LNCAP (cell line): ENCODE measurements around the gene TCHP.

ENCODE experiments used
- CTCF ChIP-seq: fragments of 450-650 bp; IDR thresholded peaks from 2 replicates; pipeline ENCODE4 v1.5.1; 2017; ENCODE audit warnings: mild to moderate bottlenecking

Gene TCHP

GRCh38 chr12:109927622-109928021 lies 27.5 kb downstream of the TCHP start:
- peak; percentile 82 for TF ChIP-seq CTCF

DNA sequence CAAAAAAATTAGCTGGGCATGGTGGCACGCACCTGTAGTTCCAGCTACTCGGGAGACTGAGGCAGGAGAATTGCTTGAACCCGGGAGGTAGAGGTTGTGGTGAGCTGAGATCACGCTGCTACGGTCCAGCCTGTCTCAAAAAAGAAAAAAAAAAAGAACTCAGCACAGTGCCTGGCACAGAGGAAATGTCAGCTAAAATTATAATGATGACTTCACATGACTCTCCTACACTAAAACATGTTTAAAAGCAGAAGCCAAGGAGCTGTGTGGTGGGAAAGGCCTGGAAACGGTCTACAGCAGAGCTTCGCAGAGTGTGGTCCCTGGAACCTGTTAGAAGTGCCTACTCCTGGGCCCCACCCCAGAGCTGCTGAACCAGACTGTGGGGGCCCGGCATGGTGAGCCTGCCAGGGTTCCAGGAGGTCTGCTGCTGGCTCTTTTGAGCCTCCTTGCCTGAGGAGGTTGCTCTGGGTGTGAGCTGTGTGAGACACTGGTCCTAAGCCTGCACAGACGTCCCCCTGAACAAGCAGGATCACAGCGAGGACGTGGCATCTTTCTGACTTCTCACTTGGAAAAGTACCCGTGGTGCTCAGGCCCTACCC lies 28.1 kb downstream of the TCHP start:
- TF ChIP-seq CTCF = no peak

DNA sequence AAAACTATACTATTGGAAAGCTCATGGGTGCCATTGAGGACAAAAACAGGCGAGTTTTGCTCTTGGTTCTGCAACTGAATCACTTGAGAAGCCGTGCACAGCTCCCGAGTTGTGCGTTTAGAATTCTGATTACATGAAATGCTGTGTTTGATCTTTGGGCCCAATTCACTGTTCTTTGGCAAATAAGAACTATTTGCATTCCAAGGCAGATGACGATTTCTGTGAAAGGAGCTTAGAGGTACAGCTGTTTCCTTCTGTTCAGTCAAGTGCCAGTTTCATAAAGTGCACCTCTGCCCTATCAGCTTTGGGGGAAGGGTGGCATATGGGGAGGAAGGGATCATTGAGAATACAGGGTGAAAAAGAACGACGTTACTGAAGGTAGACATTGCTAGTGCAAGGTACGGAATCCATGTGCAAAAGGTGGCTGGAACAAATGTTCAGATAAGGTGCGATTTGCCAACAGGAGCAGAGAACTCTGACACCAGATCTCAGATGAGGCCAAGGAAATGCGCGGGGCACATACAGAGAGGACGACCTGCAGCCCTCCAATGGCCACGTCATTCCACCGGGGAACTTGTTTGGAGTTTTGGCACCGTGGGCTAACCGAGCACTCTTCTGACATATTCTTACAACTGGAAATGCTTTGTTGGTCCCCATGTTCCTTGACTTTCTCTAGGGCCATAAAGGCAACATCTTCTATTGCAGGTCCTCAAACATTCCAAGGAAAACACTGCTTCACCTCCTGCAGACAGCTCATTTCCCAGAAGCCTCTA lies 30.1 kb downstream of the TCHP start:
- no peak for TF ChIP-seq CTCF

- TF ChIP-seq CTCF = no peak
Measured at GRCh38 chr12:109931143-109931542, 31.1 kb downstream of the TCHP start.

DNA sequence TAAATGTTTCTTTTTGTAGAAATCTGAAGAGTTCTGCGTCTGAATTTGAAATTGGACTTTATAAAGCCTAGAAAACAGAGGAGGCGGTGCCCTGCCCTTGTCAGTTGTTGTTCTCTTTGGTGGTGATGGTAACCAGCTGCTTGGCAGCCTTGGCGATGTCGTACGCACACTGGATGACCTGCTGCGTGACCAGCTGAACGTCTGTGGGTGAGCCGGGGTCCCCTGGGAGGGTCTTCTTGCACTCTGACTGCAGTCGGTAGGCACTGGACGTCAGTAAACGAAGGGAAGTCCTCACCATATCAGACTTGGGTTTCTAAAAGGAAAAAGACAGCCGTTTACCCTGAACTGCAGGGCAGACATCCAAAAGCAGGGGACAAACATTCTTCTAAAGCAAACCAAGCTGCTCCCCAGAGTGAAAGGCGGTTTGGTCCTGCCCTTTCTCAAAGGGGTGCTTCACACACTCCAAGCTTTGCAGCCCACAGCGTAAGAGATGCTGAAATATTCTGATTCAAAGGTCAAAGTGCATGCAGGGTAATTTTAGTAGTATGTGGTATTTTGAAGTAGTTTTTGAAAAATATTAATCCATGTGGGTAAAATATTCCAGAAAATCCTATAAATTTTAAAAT lies 32.9 kb downstream of the TCHP start:
- no peak for TF ChIP-seq CTCF

GRCh38 chr12:109934026-109934425 lies 34.0 kb downstream of the TCHP start:
- peak; percentile 58 for TF ChIP-seq CTCF

- TF ChIP-seq CTCF = no peak
Measured at GRCh38 chr12:109937371-109937770, 37.3 kb downstream of the TCHP start.
